ENCODE data around the gene SLC6A6.

- no peak for TF ChIP-seq CTCF (IDR thresholded peaks at IDR 0.05)
- TF ChIP-seq POLR2A (IDR thresholded peaks at IDR 0.05) = no peak
These were observed 82.3 kb downstream of the SLC6A6 start for GRCh38 chr3:14484741-14485140.
